Measurements from ENCODE around the gene DLG2.

DLG2 gene

GRCh38 chr11:83785942-83786341, 1841.2 kb downstream of the DLG2 start:
- no peak overlapping the region for H3K4me2 ChIP-seq (ENCODE audit: low read depth, low read length)
- H3K27me3 ChIP-seq (replicated peaks; ENCODE audit: insufficient read depth, low read length) = no peaks in the 10 kb centered on the region
- H3K9me2 ChIP-seq (replicated peaks; ENCODE audit: insufficient read depth, low read length) = no peaks in the 10 kb centered on the region
- DNase-seq = no peak
- H3K27ac ChIP-seq (ENCODE audit: low read length) = no peak overlapping the region
- H4K20me1 ChIP-seq (ENCODE audit: insufficient read depth, low read length) = no peaks in the 10 kb centered on the region
- H3K36me3 ChIP-seq (replicated peaks; ENCODE audit: insufficient read depth, low read length) = no peaks in the 10 kb centered on the region
- H3F3A ChIP-seq (ENCODE audit: insufficient read depth, low read length) = no peaks in the 10 kb centered on the region
- H3K4me1 ChIP-seq (ENCODE audit: low read length) = no peaks in the 10 kb centered on the region
- H2AFZ ChIP-seq (ENCODE audit: low read length) = no peak overlapping the region
- H3K9ac ChIP-seq (ENCODE audit: low read length) = no peak overlapping the region
- no peak for TF ChIP-seq EZH2 (optimal IDR thresholded peaks at IDR 0.05; ENCODE audit: low read depth, low read length)
- TF ChIP-seq CTCF (IDR thresholded peaks at IDR 0.05; ENCODE audit: low read length) = no peak
- TF ChIP-seq EZH2phosphoT487 (IDR thresholded peaks at IDR 0.05; ENCODE audit: low read length) = no peak
- no peak overlapping the region for H3K4me3 ChIP-seq (ENCODE audit: low read length)
- no peaks in the 10 kb centered on the region for H3K79me2 ChIP-seq (ENCODE audit: low read length)
- no peaks in the 10 kb centered on the region for H3K9me3 ChIP-seq (replicated peaks; ENCODE audit: insufficient read depth, low read length)

GRCh38 chr11:83784419-83784818, 1842.7 kb downstream of the DLG2 start:
- DNase-seq = no peak
- no peak overlapping the region for H2AFZ ChIP-seq (ENCODE audit: low read length)
- H3K36me3 ChIP-seq (replicated peaks; ENCODE audit: insufficient read depth, low read length) = no peaks in the 10 kb centered on the region
- no peaks in the 10 kb centered on the region for H3K79me2 ChIP-seq (ENCODE audit: low read length)
- H3K4me2 ChIP-seq (ENCODE audit: low read depth, low read length) = no peak overlapping the region
- H3K27ac ChIP-seq (ENCODE audit: low read length) = no peak overlapping the region
- no peaks in the 10 kb centered on the region for H3K27me3 ChIP-seq (replicated peaks; ENCODE audit: insufficient read depth, low read length)
- TF ChIP-seq EZH2 (optimal IDR thresholded peaks at IDR 0.05; ENCODE audit: low read depth, low read length) = no peak
- no peak for TF ChIP-seq EZH2phosphoT487 (IDR thresholded peaks at IDR 0.05; ENCODE audit: low read length)
- no peak for TF ChIP-seq CTCF (IDR thresholded peaks at IDR 0.05; ENCODE audit: low read length)
- no peaks in the 10 kb centered on the region for H4K20me1 ChIP-seq (ENCODE audit: insufficient read depth, low read length)
- no peaks in the 10 kb centered on the region for H3F3A ChIP-seq (ENCODE audit: insufficient read depth, low read length)
- H3K9ac ChIP-seq (ENCODE audit: low read length) = no peak overlapping the region
- no peak overlapping the region for H3K4me3 ChIP-seq (ENCODE audit: low read length)
- H3K9me3 ChIP-seq (replicated peaks; ENCODE audit: insufficient read depth, low read length) = no peaks in the 10 kb centered on the region
- H3K4me1 ChIP-seq (ENCODE audit: low read length) = no peaks in the 10 kb centered on the region
- no peaks in the 10 kb centered on the region for H3K9me2 ChIP-seq (replicated peaks; ENCODE audit: insufficient read depth, low read length)

GRCh38 chr11:83782329-83782728, 1844.8 kb downstream of the DLG2 start:
- TF ChIP-seq EZH2 (optimal IDR thresholded peaks at IDR 0.05; ENCODE audit: low read depth, low read length) (no peak), CTCF (IDR thresholded peaks at IDR 0.05; ENCODE audit: low read length) (no peak), EZH2phosphoT487 (IDR thresholded peaks at IDR 0.05; ENCODE audit: low read length) (no peak)
- H3K27ac ChIP-seq (ENCODE audit: low read length) = no peak overlapping the region
- H3K27me3 ChIP-seq (replicated peaks; ENCODE audit: insufficient read depth, low read length) = no peaks in the 10 kb centered on the region
- no peak for DNase-seq
- no peaks in the 10 kb centered on the region for H3K9me3 ChIP-seq (replicated peaks; ENCODE audit: insufficient read depth, low read length)
- H4K20me1 ChIP-seq (ENCODE audit: insufficient read depth, low read length) = no peaks in the 10 kb centered on the region
- H3K4me2 ChIP-seq (ENCODE audit: low read depth, low read length) = no peak overlapping the region
- H3K36me3 ChIP-seq (replicated peaks; ENCODE audit: insufficient read depth, low read length) = no peaks in the 10 kb centered on the region
- no peak overlapping the region for H3K4me3 ChIP-seq (ENCODE audit: low read length)
- H3K9me2 ChIP-seq (replicated peaks; ENCODE audit: insufficient read depth, low read length) = no peaks in the 10 kb centered on the region
- H3K9ac ChIP-seq (ENCODE audit: low read length) = no peak overlapping the region
- no peaks in the 10 kb centered on the region for H3K4me1 ChIP-seq (ENCODE audit: low read length)
- H2AFZ ChIP-seq (ENCODE audit: low read length) = no peak overlapping the region
- no peaks in the 10 kb centered on the region for H3K79me2 ChIP-seq (ENCODE audit: low read length)
- no peaks in the 10 kb centered on the region for H3F3A ChIP-seq (ENCODE audit: insufficient read depth, low read length)

Data from MM.1S (cell line).